Heart left ventricle (tissue), 16 donors: ENCODE results near the gene SUMO3. TPM values are rescaled to one million over a fixed set of nuclear protein-coding genes. Genes with fewer than 3 reads are reported as not detected.

ENCODE experiments used
- ATAC-seq, 4 donors: fragments of 200-7000 bp; cut with Tn5 transposase; one replicate each; pipeline ENCODE4 v1.9.1; 2020 to 2022; ENCODE audit warnings: moderate library complexity in 4 of 4, mild to moderate bottlenecking in 3 of 4, moderate number of reproducible peaks in 1 of 4
- DNase-seq, 5 donors: peaks; one replicate each; pipeline ENCODE4 v3.0.0-alpha.2; 2020
- H3K27ac ChIP-seq, 12 donors: fragments of 200-600 bp; sonication (generic) in 4 of 12; one replicate each; pipeline versions ENCODE4 v1.5.0 to v1.8.0; 2016 to 2022; ENCODE audit warnings: mild to moderate bottlenecking in 2 of 12
- H3K27me3 ChIP-seq, 9 donors: fragments of 200-600 bp; sonication (generic) in 2 of 9; one replicate each; pipeline versions ENCODE4 v1.5.1 to v1.8.0; 2016 to 2022; ENCODE audit warnings: mild to moderate bottlenecking in 3 of 9
- H3K36me3 ChIP-seq, 9 donors: fragments of 200-600 bp; sonication (generic) in 2 of 9; one replicate each; pipeline versions ENCODE4 v1.5.0 to v1.8.0; 2018 to 2022; ENCODE audit warnings: mild to moderate bottlenecking in 2 of 9
- H3K4me1 ChIP-seq, 12 donors: fragments of 200-600 bp; sonication (generic) in 4 of 12; one replicate each; pipeline versions ENCODE4 v1.5.0 to v1.8.0; 2016 to 2022; ENCODE audit warnings: mild to moderate bottlenecking in 3 of 12
- H3K4me3 ChIP-seq, 12 donors: fragments of 200-600 bp; sonication (generic) in 4 of 12; one replicate each; pipeline versions ENCODE4 v1.5.0 to v1.8.0; 2017 to 2022; ENCODE audit warnings: mild to moderate bottlenecking in 9 of 12, moderate library complexity in 4 of 12
- H3K9me3 ChIP-seq, 12 donors: fragments of 200-600 bp; sonication (generic) in 4 of 12; one replicate each; pipeline versions ENCODE4 v1.5.0 to v1.8.0; 2016 to 2022; ENCODE audit warnings: mild to moderate bottlenecking in 1 of 12
- CTCF ChIP-seq, 12 donors: fragments of 200-600 bp; sonication (generic) in 4 of 12; IDR thresholded peaks; one replicate each; pipeline versions ENCODE4 v1.5.0 to v1.8.0; 2018 to 2022; ENCODE audit warnings: antibody characterized with exemption in 12 of 12, mild to moderate bottlenecking in 5 of 12
- POLR2A ChIP-seq, 2 donors: fragments of 450-650 bp; IDR thresholded peaks; one replicate each; pipeline ENCODE4 v1.6.1; 2017; ENCODE audit warnings: antibody characterized with exemption in 2 of 2, mild to moderate bottlenecking in 2 of 2, moderate library complexity in 2 of 2
- WGBS, 4 donors: extraction: QIAGEN DNeasy Blood & Tissue Kit in 2 of 4; methylation state at CpG; one replicate each; pipeline versions ENCODE4 v1.1.5 to v1.1.7; 2013 to 2018; 5-methylcytosine and 5-hydroxymethylcytosine counted together
- intact Hi-C, 10 donors: fragments of 100-400 bp; cut with DNase I; formaldehyde crosslinking; loops; one replicate each; pipeline versions ENCODE4 v1.11.1 to v1.14.2; 2022
- polyA plus RNA-seq, 2 donors: library from polyadenylated mRNA; stranded (reverse); fragments of 200-250 nt; gene quantifications; one replicate each; pipeline ENCODE4 v1.2.3, GENCODE V29; 2013
- total RNA-seq, 9 donors: library from RNA; depleted of rRNA in 2 of 9; stranded (reverse); fragments of >200 nt in 2 of 9; fragmentation: NEBNext Ultra II Directional in 3 of 9; extraction: Animal tissue kit (Norgen Biotek cat#: 25700) in 3 of 9; gene quantifications; one replicate each; pipeline versions ENCODE4 v1.1.0 to v1.2.4, GENCODE V29; 2016 to 2023
- donor health status: ischemic (EF 13 %, LVEDD 7.1; RV severe dilation, severe dysfunction).
- donor health status: healthy with polysubstance abuse.
- donor health status: DM: no; HTN: yes; CAD: no.
- donor health status: DM: no; HTN: no; CAD: no.
- donor health status: ischemic (EF 25% LVEDD 6.9; RV normal size, moderate dysfunction).
- donor health status: ischemic (EF 25% LVEDD 5.7; RV mildly dilated, moderate dysfunction).
- donor health status: healthy.
- donor health status: DM: yes; HTN: yes; CAD: no.
- donor health status: ischemic (EF 35%, LVEDD 5.7; RV mildly dilated, moderate dysfunction).
- donor health status: nonischemic (EF 11% LVEDD 7.7; RV severe dilation, severe dysfunction).
- donor health status: DM: yes; HTN: yes; CAD: no.
- donor health status: PGD.
- donor health status: ischemic (EF 29% LVEDD 5.4; RV normal size, mild dysfunction).
- donor health status: nonischemic (EF 23%, LVEDD 6.1; RV moderate dilation, normal function).

SUMO3 gene
- total and polyA plus RNA-seq, 11 donors: 22.0 to 108 (median 78.1) TPM

GRCh38 chr21:44779417-44780136, 38.3 kb downstream of the SUMO3 start:
- 79 to 89% (median 85%) methylated on average over 12 to 17 of the region's 17 CpGs for WGBS, 4 donors
- Histone ChIP-seq H3K4me1 (peaks cover 0 to 12% (median 0%) of the 10 kb centered on the region in 12 donors), H3K27me3 (no peaks in the 10 kb centered on the region), H3K36me3 (peaks cover 0 to 57% (median 40%) of the 10 kb centered on the region in 9 donors), H3K27ac (no peak overlapping the region), H3K4me3 (no peak overlapping the region), H3K9me3 (no peaks in the 10 kb centered on the region)
- TF ChIP-seq POLR2A (IDR thresholded peaks at IDR 0.05) (no peak), CTCF (IDR thresholded peaks at IDR 0.05) (no peak)
- intact Hi-C loops: no loop called here
- no peak for DNase-seq
- peak in 2 of 4 donors; percentile 32 to 51 for ATAC-seq

- Histone ChIP-seq H3K27me3 (no peaks in the 10 kb centered on the region), H3K27ac (no peak overlapping the region), H3K36me3 (peaks cover 0 to 58% (median 46%) of the 10 kb centered on the region in 9 donors), H3K4me1 (peaks cover 0 to 12% (median 0%) of the 10 kb centered on the region in 12 donors), H3K9me3 (no peaks in the 10 kb centered on the region), H3K4me3 (no peak overlapping the region)
- ATAC-seq (no peak), DNase-seq (no peak)
- TF ChIP-seq CTCF (IDR thresholded peaks at IDR 0.05) (no peak), POLR2A (IDR thresholded peaks at IDR 0.05) (no peak)
- WGBS, 4 donors: 88 to 95% (median 93%) methylated on average over 6 of the region's 6 CpGs
- intact Hi-C loops: no loop called here
These were observed 38.9 kb downstream of the SUMO3 start for GRCh38 chr21:44778983-44779382.

- Histone ChIP-seq H3K4me3 (no peak overlapping the region), H3K36me3 (peaks cover 0 to 60% (median 48%) of the 10 kb centered on the region in 9 donors), H3K4me1 (peaks cover 0 to 12% (median 0%) of the 10 kb centered on the region in 12 donors), H3K27ac (no peak overlapping the region), H3K27me3 (no peaks in the 10 kb centered on the region), H3K9me3 (no peaks in the 10 kb centered on the region)
- intact Hi-C loops: no loop called here
- ATAC-seq: no peak
- 90 to 94% (median 92%) methylated on average over 8 of the region's 8 CpGs for WGBS, 4 donors
- DNase-seq: no peak
- TF ChIP-seq POLR2A (IDR thresholded peaks at IDR 0.05) (no peak), CTCF (IDR thresholded peaks at IDR 0.05) (no peak)
These were observed 39.4 kb downstream of the SUMO3 start for GRCh38 chr21:44778499-44778911.

GRCh38 chr21:44778094-44778493, 39.8 kb downstream of the SUMO3 start:
- Histone ChIP-seq H3K27ac (no peak overlapping the region), H3K9me3 (no peaks in the 10 kb centered on the region), H3K4me1 (peaks cover 0 to 12% (median 0%) of the 10 kb centered on the region in 12 donors), H3K36me3 (peaks cover 3 to 64% (median 48%) of the 10 kb centered on the region in 9 donors), H3K4me3 (no peak overlapping the region), H3K27me3 (no peaks in the 10 kb centered on the region)
- ATAC-seq (no peak), DNase-seq (no peak)
- intact Hi-C loops: no loop called here
- WGBS, 4 donors: 92 to 93% (median 93%) methylated on average over 5 of the region's 5 CpGs
- TF ChIP-seq CTCF (IDR thresholded peaks at IDR 0.05): no peak
- no peak for TF ChIP-seq POLR2A (IDR thresholded peaks at IDR 0.05)
